NCI-H345 (cell line): ENCODE data around the gene GPC1.

Experiments used
- DNase-seq: peaks from one replicate; lab custom pipeline; 2025; lab: John Stamatoyannopoulos, UW

The GPC1 gene

GRCh38 chr2:240456447-240457222 lies 21.2 kb downstream of the GPC1 start:
- no peak for DNase-seq

- no peak for DNase-seq
These were observed 22.0 kb downstream of the GPC1 start for GRCh38 chr2:240457223-240458043.

GRCh38 chr2:240458044-240458899 lies 22.8 kb downstream of the GPC1 start:
- no peak for DNase-seq

- DNase-seq: no peak
These were observed 23.5 kb downstream of the GPC1 start for GRCh38 chr2:240458900-240459391.

GRCh38 chr2:240459401-240460252 lies 24.2 kb downstream of the GPC1 start:
- peak; percentile 58 for DNase-seq

- DNase-seq: no peak
These were observed 24.8 kb downstream of the GPC1 start for GRCh38 chr2:240460253-240460711.

- no peak for DNase-seq
These were observed 25.4 kb downstream of the GPC1 start for GRCh38 chr2:240460781-240461431.

- no peak for DNase-seq
These were observed 26.1 kb downstream of the GPC1 start for GRCh38 chr2:240461471-240462072.

- DNase-seq: no peak
These were observed 26.7 kb downstream of the GPC1 start for GRCh38 chr2:240462073-240462706.

GRCh38 chr2:240462707-240463273 lies 27.3 kb downstream of the GPC1 start:
- DNase-seq: no peak

- no peak for DNase-seq
These were observed 27.9 kb downstream of the GPC1 start for GRCh38 chr2:240463274-240463865.

GRCh38 chr2:240463866-240464481 lies 28.5 kb downstream of the GPC1 start:
- no peak for DNase-seq

GRCh38 chr2:240464514-240465241 lies 29.2 kb downstream of the GPC1 start:
- no peak for DNase-seq

- DNase-seq: no peak
These were observed 29.9 kb downstream of the GPC1 start for GRCh38 chr2:240465268-240465764.

GRCh38 chr2:240465765-240466578 lies 30.5 kb downstream of the GPC1 start:
- DNase-seq: no peak

GRCh38 chr2:240466579-240467148 lies 31.2 kb downstream of the GPC1 start:
- DNase-seq: no peak
